ENCODE results near the gene SRR. TPM values are rescaled to one million over a fixed set of nuclear protein-coding genes. Genes with fewer than 3 reads are reported as not detected.
A peak's percentile ranks its signal among the peaks of the same experiment; 100 is the strongest.

SRR gene
- total RNA-seq, 1 experiment from 2014 or later, result 5.6 TPM

DNA sequence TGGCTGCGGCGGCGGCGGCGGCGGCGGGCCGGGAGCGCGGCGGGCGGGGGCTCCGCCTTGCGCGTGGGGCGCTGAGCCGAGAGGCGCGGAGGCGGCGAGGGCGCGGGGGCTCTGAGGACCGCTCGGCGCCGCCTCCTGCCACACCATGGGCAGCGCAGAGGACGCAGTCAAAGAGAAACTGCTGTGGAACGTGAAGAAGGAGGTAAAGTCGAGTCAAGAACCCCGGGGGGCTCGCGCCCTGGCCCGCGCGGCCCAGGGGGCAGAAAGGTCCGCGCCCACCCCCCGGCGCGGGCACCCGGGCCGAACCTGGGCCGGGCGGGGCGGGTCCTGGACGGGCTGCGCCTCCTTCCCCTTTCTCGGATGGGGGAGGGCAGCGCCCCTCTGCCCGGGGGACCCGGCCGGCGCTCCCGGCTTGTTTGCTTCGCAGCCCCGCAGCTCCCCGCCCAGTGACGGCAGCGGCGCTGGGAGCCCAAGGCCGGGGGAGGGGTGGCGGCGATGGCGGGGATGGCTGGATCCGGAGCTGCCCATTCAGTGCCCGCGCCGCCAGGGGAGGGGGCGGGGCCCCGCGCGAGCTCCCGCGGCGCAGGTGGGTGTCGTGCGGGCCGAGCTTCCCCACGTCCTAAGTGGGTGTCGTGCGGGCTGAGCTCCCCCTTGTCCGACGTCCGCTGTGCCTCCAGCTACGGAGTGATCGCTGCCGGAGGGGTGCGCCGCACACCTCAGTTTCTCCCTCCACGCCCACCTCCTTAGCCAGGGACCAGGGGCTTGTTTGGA lies 34.0 kb downstream of the SRR start:
- H3K4me1 Mint-ChIP-seq, result peaks cover 2 to 11% of the 10 kb centered on the region in 2 experiments; a peak in 3 of 4 replicates
- Histone ChIP-seq H3K9ac (ENCODE audit: extremely low read depth, insufficient read length, low read length) (no peak overlapping the region), H3K23ac (ENCODE audit: insufficient read length, low read depth, low read length) (no peak overlapping the region), H2AK5ac (ENCODE audit: insufficient read length, low read length) (no peak overlapping the region), H3K79me2 (ENCODE audit: insufficient read depth, low read length) (peaks cover 6% of the 10 kb centered on the region; the same call in 1 of the 2 replicates), H2BK20ac (ENCODE audit: low read depth, low read length, poor library complexity, severe bottlenecking) (no peak overlapping the region), H3K18ac (ENCODE audit: insufficient read length, low read depth, low read length) (no peak overlapping the region), H4K91ac (ENCODE audit: insufficient read length, low read depth, low read length) (no peak overlapping the region), H4K8ac (replicated peaks; ENCODE audit: insufficient read length, low read depth, low read length) (no peak overlapping the region), H2BK5ac (ENCODE audit: insufficient read length, low read length) (no peak overlapping the region), H3T11ph (ENCODE audit: low read length) (no peak overlapping the region), H3K9me3 (ENCODE audit: control insufficient read depth, low read depth, low read length) (no peaks in the 10 kb centered on the region), H2AFZ (ENCODE audit: low read length) (no peak overlapping the region), H2BK15ac (ENCODE audit: low read depth, low read length) (no peak overlapping the region), H3K56ac (ENCODE audit: insufficient read length, low read depth, low read length) (no peak overlapping the region), H3K23me2 (ENCODE audit: insufficient read length, low read depth, low read length, poor library complexity, severe bottlenecking) (peaks cover 12% of the 10 kb centered on the region), H3K4me1 (ENCODE audit: insufficient read depth, low read length) (peaks cover 3% of the 10 kb centered on the region; the same call in 1 of the 2 replicates), H3K4ac (ENCODE audit: low read depth, low read length) (no peak overlapping the region), H4K5ac (ENCODE audit: insufficient read length, low read depth, low read length) (no peak overlapping the region), H4K20me1 (ENCODE audit: control insufficient read depth, insufficient read depth, insufficient read length) (peaks cover 2% of the 10 kb centered on the region), H3K14ac (ENCODE audit: insufficient read depth, low read length) (no peak overlapping the region), H2BK120ac (ENCODE audit: low read depth, low read length, poor library complexity, severe bottlenecking) (no peak overlapping the region), H3K79me1 (ENCODE audit: insufficient read depth, low read depth, low read length, poor library complexity, severe bottlenecking) (no peaks in the 10 kb centered on the region), H3K27ac (ENCODE audit: insufficient read length, low read depth, low read length) (no peak overlapping the region), H3K4me2 (ENCODE audit: insufficient read depth, insufficient read length, low read length) (peak overlapping the region; percentile 64), H2BK12ac (ENCODE audit: insufficient read length, low read depth, low read length) (no peak overlapping the region), H3K27me3 (ENCODE audit: insufficient read depth, low read length) (no peaks in the 10 kb centered on the region)
- WGBS (ENCODE audit: extremely low coverage, insufficient read length, low lambda C conversion rate), result no CpG with 5 or more reads among the region's 92 CpGs
- H3K36me3 Mint-ChIP-seq (ENCODE audit: insufficient read depth in 1 of 3, low read depth in 3 of 3), result peaks cover 6 to 21% (median 7%) of the 10 kb centered on the region in 3 experiments; a peak in 6 of 7 replicates
- H3K4me3 Mint-ChIP-seq, result peak overlapping the region; percentile 73 to 84
- TF ChIP-seq, protein P1, sequence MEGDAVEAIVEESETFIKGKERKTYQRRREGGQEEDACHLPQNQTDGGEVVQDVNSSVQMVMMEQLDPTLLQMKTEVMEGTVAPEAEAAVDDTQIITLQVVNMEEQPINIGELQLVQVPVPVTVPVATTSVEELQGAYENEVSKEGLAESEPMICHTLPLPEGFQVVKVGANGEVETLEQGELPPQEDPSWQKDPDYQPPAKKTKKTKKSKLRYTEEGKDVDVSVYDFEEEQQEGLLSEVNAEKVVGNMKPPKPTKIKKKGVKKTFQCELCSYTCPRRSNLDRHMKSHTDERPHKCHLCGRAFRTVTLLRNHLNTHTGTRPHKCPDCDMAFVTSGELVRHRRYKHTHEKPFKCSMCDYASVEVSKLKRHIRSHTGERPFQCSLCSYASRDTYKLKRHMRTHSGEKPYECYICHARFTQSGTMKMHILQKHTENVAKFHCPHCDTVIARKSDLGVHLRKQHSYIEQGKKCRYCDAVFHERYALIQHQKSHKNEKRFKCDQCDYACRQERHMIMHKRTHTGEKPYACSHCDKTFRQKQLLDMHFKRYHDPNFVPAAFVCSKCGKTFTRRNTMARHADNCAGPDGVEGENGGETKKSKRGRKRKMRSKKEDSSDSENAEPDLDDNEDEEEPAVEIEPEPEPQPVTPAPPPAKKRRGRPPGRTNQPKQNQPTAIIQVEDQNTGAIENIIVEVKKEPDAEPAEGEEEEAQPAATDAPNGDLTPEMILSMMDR (conservative IDR thresholded peaks at IDR 0.05), result no peak
- peak; percentile 70 for DNase-seq
- no peaks in the 10 kb centered on the region for H3K9me3 Mint-ChIP-seq
- no peaks in the 10 kb centered on the region for H3K27me3 Mint-ChIP-seq (ENCODE audit: low read depth)
- H3K27ac Mint-ChIP-seq, result peak overlapping the region in 1 of 3 experiments; percentile 82; a peak in 1 of 7 replicates

Measured in H9 (cell line).